ENCODE data around the gene MAVS.
"Not testable (repeated sequence)": the region's sequence is repeated elsewhere in the genome, so short reads cannot be mapped to it uniquely, and the experiment has no call there.

MAVS gene

DNA sequence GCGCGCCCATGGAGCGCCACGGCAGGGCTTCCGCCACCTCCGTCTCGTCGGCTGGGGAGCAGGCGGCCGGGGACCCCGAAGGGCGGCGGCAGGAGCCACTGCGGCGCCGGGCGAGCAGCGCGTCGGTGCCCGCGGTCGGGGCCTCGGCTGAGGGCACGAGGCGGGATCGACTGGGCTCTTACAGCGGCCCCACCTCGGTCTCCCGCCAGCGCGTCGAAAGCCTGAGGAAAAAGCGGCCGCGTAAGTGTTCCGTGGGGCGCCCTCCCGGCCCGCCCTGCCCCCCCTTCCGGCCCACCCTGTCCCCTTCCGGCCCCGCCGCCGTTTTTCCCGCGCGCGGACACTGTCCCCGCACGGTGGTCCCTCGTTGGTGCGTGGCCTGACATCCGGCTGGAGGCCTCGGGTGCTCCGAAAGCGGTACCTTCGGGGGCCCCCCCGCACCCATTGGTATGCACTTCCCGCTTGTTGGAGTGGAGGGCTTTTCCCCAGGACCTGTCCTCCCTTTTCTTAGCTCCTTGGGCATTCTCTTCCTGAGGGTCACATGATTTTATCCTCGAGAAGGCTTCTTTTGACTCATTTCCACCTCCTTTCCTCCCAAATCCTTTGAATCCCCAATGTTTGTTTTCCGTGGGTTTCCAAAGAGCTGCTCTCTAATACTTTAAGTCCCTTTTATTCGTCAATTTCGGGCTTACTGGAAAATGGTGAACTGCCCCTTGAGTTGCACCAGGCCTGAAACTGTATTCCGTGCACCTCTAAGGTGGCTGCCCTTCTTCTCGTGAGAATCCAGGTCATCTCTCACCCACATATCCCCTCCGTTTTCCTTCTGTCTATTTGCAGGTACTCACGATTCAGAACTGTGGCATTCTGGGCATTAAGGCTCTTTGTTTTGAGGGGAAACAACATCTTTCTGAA lies 43.1 kb downstream of the MAVS start:
- peak; percentile 53 for DNase-seq

DNA sequence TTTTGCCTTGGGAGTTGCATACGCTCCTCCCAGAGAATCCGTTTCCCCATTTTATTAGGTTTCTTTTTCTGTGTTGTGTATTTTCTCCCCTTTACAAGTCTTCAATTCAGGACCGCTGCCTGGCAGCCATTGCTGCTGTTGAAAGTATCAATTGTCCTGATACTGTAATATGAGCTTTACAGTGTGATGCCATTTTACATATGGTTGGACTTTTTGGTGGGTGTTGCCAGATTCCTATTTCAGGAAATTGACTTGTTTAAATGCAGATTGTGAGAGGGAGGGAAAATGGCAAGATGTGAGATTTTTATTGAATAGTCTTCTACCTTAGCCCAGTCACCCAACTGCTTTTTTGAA lies 43.7 kb downstream of the MAVS start:
- DNase-seq: peak; percentile 68

DNA sequence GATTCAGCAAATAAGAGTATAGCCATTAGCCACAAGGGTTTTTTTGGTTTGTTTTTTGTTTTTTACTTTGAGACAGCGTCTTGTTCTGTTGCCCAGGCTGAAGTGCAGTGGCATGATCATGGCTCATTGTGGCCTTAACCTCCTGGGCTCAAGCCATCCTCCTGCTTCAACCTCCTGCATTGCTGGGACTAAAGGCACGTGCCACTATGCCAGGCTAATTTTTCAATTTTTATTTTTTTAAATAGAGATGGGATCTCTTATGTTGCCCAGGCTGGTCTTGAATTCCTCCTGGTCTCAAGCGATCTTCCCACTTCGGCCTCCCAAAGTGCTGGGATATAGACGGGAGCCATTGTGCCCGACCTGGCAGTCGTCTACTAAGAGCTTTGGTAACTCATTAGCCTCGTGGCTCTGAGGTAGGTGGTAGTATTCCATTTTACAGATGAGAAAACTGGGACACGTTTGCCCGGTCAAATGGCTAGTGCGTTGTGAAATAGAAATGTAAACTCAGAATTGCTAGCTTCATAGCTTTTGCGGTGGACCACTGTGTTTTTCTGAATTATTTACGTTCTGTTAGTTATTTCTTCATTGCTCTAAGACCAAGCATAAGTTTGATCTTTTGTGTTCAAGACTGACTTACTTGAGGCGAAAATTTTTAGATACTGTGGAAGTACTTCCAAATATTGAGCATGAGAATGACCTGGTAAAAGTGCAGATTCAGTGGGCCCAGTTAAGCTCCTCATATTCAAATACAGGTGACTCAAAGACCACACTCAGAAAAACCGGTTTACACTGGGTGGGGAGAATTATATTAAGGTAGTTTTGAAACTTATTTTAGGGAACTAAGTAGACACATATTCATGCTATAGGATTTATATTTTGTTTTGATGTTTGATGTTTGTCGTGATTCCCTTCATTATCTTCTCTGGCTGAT lies 44.6 kb downstream of the MAVS start:
- DNase-seq: no peak

DNA sequence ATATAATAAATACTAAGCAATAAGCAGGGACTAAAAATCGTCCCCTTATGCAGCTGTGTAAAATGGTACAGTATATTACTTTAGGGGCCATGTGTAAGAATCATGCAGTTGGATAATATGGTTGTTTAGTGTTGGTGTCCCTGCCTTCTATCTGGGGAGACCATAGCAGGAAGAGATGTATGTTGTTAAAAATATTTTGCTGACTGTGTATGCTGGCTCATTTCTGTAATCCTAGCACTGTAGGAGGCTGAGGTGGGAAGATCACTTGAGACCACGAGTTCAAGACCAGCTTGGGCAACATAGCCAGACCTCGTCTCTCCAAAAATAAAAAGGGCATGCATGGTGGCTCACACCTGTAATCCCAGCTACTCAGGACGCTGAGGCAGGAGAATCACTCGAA lies 48.2 kb downstream of the MAVS start:
- no peak for DNase-seq

DNA sequence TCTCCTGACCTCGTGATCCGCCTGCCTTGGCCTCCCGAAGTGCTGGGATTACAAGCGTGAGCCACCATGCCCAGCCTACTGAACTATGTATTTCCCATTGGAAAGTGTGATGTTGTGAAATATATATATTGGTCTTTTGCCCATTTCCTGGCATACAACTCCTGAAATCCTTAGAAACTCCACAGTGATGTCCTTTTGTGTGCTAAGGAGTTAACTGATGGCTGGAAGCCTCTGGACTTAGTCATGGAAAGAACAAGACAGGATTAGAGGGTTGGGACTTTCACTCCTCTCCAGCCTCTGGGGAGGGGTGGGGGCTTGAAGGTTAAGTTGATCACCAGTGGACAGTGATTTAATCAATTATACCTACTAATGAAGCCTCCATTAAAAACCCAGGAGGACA lies 49.7 kb downstream of the MAVS start:
- no peak for DNase-seq

DNA sequence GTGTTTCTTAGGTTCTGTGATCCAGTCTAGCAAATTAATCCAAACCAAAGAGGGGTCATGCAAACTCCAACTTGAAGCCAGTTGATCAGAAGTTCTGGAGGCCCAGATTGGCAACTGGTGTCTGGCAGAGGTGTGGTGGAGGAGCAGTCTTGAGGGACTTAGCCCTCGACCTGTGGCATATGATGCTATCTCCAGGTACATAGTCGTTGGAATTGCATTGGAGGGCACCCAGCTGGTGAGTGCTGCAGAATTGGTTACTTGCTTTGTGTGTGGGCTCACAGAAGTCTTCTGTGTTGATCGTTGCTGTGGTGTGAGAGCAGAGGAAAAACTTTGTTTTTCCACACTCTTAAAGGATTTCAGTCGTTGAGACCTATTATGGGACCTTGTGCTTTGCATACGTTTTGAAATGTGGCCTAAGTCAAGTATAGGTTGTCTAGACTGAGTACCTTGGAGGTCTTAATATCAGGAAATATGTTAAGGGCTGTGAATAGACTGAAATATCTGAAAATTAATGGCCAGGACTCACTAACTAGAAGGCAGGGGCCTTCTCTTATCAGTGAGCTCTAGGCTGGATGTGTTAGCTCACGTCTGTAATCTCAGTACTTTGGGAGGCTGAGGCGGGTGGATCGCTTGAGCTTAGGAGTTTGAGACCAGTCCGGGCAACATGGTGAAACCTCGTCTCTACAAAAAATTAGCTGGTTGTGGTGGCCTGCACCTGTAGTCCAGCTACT lies 50.4 kb downstream of the MAVS start:
- DNase-seq: no peak

DNA sequence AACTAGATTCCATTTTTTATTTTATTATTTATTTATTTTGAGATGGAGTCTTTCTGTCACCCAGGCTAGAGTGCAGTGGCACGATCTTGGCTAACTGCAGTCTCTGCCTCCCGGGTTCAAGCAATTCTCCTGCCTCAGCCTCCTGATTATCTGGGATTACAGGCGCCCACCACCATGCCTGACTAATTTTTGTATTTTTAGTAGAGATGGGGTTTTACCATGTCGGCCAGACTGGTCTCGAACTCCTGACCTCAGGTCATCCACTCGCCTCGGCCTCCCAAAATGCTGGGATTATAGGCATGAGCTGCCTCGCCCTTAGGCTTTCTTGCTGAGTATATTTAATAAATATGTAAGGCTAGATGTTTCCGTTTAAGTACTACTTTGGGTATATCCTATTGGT lies 51.5 kb downstream of the MAVS start:
- DNase-seq: not testable (repeated sequence)

DNA sequence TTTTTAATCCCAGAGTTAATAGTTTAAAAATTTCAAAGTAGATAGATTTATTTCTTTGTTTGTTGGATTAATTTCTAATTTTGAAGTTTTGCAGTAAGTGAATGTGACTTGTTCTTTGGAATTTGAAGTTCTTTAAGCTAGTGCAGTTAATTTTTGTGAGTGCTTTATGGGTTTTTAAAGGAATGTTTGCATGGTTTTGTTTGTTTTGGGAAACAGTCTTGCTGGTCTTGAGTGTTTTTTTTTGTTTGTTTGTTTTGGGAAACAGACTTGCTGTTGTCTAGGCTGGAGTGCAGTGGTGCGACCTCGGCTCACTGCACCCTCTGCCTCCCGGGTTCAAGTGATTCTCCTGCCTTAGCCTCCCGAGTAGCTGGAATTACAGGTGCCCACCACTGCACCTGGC lies 52.0 kb downstream of the MAVS start:
- DNase-seq: no peak

DNA sequence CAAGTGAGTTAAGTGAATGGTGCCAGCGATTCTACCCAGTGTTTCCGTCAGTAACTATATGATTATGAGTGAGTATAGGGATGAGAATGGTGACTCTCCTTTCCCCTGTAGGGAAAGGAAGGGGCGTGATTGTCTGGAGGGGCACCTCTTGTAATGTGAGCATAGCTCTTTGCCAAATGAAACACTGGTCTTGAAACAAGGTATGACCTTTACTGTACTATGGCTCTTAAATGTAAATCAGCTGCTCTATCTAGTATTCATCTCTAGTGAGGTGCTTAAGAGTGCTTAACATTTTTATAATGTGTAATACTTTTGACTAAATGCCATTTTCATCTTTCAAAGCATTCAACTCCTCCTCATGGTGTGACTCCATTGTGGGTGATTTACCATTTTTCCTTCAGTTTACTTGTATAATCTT lies 53.6 kb downstream of the MAVS start:
- DNase-seq: no peak

DNA sequence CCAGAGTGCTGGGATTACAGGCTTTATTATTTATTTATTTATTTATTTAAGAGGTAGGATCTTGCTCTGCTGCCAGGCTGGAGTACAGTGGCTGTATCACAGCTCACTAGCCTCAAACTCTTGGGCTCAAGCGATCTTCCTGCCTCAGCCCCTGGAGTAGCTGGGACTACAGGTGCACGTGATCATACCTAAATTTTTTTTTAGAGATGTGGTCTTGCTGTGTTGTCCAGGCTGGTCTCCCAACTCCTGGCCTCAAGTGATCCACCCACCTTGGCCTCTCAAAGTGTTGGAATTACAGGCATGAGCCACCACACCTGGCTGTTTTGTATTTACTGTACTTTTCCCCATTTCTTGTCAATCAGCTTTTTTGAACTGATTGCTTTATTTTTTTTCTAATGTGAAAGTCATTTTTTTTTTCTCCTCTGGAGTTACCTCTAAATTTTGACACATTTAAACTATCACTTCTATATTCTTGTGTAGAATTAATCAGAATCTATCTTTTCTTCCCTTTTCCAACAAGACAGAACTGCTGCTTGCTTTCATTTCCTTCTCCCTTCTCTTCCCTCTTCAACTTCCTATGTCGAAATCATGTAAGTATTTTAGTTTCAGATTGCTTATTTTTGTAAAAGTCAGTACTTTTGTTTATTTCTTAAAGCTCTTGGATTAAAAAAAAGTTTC lies 54.5 kb downstream of the MAVS start:
- DNase-seq: peak; percentile 86

DNA sequence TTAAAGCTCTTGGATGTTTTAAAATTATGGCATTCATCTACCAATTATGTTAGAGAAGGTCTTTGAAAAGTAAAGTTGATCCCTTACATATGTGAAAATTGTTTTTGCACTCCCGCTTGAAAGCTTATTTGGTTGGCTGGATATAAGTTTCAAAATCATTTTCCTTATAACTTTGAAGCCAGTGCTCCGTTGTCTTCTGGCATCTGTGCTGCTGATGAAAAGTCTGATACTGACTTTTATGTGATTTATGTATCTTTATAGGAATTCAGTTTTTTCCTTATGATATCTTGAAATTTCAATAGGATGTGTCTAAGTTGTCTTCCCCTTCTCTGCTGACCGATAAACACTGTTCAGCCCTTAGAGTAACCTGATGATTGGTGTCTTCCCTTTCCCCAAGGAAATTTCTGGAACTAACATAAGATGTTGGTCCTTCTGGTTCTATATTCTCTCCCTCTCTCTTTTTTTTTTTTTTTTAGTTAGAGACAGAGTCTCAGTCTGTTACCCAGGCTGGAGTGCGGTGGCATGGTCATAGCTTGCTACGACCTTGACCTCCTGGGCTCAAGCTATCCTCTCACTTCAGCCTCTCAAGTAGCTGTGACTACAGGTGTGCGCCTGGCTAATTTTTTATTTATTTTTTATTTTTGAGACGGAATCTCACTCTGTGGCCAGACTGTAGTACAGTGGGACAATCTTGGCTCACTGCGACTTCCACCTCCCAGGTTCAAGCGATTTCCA lies 55.2 kb downstream of the MAVS start:
- peak; percentile 39 for DNase-seq

DNA sequence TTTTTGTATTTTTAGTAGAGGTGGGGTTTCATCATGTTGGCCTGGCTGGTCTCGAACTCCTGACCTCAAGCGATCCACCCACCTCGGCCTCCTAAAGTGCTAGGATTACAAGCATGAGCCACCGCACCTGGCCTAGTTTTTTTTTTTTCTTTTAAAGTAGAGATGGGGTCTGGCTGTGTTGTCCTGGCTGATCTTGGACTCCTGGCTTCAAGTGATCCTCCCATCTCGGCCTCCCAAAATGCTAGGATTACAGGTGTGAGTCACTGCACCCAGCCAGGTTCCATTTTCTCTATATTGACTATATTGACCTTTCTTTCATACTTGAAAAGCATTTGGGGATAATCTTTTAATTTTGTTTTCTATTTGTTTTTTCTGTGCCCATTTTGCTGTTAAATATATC lies 55.8 kb downstream of the MAVS start:
- no peak for DNase-seq

DNA sequence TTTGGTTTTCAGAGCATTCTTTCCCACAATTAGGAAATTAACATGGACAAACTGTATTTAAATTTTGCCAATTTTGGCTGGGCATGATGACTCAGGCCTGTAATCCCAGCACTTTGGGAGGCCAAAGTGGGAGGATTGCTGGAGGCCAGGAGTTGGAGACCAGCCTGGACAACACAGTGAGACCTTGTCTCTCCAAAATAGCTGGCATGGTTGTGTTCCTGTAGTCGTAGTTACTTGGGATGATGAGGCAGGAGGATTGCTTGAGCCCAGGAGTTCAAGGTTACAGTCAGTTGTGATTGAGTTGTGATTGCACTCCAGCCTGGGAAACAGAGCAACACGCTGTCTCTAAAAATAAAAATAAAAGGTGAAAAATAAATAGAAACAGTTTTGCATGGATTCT lies 57.6 kb downstream of the MAVS start:
- DNase-seq: no peak

DNA sequence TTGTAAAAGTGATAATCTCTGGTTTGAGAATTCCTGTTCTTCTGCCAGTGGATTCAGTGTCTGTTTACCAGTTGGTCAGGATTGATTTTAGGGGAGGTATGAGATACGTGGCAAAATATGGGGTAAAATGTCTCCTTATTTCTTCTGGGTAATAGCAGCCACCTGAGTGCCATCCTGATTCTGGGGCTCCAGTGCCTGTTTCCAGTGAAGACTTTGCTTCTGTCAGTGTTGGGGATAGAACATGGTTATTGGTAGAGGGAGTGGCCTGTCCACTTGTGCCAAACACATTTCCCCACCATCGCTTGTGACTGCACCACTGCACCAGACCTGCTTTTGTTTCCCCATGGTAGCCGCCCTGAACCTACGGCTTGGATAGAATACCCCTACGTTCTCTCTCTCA lies 58.2 kb downstream of the MAVS start:
- no peak for DNase-seq

DNA sequence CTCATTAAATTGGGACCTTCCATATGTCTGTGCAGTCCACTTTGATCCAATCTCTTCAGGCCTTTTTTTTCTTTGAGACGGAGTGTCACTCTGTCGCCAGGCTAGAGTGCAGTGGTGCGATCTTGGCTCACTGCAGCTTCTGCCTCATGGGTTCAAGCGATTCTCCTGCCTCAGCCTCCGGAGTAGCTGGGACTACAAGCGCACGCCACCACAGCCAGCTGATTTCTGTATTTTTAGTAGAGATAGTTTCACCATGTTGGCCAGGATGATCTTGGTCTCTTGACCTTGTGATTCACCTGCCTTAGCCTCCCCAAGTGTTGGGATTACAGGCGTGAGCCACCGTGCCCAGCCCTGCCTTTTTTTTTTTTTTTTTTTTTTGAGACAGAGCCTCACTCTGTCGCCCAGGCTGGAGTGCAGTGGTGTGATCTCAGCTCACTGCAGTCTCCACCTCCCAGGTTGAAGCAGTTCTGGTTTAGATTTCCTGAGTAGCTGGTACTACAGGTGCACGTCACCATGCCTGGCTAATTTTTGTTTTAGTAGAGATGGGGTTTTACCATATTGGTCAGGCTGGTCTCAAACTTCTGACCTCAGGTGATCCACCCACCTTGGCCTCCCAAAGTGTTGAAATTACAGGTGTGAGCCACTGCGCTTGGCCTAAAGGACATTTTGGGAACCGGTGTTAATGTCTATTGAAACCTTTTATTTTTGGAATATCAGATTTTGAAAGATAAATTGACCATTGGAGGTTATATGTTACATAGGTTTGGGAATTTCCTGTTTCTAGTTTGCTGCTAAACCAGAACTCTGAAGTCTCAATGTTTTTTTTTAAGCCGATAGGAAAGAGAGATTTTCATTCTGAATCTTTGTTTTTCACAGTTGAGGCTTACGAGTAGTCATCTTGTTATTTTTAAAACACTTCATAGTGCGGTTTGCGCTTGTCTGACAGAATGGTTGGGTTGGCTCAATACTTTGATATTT lies 60.4 kb downstream of the MAVS start:
- not testable (repeated sequence) for DNase-seq

DNA sequence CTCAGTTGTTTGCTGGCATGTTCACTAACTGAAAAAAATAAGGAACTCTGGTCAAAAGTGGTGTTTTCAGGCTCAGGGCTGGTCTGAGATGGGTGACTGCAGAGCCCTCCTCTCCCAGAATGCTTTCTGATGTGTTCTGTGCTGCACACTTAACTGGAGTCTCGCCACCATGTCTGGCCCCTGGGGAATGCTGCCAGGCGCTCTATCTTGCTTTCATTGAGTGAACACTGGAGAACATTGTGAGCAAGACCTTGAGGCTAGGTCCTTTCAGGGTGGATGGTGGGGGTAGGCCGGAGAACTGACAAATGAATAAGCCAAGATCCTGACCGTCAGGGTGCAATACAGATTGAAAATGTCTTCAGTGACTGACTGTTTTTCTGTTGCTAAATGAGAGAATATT lies 62.0 kb downstream of the MAVS start:
- DNase-seq: no peak

DNA sequence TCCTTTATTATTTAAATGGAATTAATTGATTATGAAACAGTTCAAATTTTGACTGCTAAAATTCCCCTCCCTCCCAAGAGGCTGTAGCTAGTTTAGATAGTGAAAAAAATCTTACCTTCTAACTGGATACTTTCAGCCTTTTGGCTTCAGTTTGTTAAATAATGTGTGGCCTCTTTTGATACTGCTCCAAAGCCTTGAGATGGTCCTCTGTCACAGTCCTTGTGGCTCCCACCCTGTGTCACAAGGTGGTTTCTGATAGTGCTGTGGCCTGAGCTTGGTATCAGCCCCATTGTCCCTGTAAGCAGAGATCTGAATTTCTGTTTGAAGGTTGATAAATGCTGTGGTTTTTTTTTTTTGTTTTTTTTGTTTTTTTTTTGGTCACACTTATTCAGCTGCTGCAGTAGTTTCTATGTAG lies 63.3 kb downstream of the MAVS start:
- DNase-seq: no peak

DNA sequence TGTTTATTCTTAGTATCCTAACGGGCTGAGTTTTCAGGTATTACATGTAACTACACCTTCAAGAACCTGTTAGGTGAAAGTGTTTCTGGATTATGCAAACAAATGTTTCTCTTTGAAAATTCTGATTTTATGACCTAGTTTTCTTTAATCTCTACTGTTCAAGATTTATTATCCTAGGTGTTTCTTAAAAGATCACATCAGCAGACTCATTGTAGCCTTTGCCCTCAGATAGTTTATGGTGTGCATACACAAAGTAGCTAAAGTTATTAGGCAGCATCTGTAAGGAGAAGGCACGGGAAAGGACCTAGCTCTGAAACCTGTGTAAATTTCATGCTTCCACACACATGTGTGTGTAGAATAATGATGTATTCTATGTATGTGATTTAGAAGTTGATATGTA lies 64.2 kb downstream of the MAVS start:
- DNase-seq: no peak

DNA sequence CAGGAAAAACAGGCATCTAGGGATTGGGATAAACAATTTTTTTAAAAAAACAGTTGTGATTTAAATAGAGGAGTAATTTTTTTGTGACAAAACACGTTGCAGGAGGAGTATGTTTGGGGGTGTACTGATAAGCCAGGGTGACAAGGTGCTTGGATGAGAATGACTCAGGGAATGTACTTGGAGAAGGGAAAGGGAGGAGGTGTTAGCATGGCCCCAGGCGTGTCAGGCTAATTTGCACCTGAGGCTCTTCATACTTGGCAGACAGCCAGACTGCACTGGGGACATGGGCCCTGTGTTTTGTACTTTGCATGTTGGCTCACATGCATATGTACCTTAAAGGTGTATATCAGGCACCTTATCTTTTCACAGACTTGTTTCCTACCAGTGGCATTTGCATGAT lies 65.3 kb downstream of the MAVS start:
- DNase-seq: no peak

DNA sequence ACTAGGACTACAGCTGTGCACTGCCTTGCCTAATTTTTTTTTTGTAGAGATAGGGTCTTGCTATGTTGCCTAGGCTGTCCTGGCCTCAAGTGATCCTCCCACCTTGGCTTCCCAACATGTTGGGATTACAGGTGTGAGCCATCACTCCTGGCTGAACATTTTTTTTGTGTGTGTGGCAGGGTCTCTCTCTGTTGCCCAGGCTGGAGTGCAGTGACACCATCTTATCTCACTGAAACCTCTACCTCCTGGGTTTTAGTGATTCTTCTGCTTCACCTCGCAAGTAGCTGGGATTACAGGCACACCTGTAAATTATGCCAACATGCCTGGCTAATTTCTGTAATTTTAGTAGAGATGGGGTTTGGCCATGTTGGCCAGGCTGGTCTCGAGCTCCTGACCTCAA lies 67.8 kb downstream of the MAVS start:
- DNase-seq: no peak

DNA sequence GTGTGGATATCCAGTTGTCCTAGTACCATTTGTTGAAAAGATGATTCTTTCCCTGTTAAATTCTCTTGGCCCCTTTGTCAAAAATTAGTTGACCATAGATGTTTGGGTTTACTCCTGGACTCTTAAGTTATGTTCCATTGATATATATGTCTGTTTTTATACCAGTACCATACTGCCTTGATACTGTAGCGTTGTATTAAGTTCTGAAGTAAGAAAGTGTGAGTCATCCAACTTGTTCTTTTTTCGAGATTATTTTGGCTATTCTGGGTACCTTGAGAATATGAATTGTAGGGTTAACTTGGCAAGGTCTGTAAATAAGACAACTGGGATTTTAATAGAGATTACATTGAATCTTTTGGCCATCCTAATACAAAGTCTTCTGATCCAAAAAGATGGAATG lies 69.1 kb downstream of the MAVS start:
- no peak for DNase-seq

All from suppressor macrophage treated with lipopolysaccharide for 4 hours (primary cell).